ENCODE measurements around the gene TECPR2.

TECPR2 gene, protein sequence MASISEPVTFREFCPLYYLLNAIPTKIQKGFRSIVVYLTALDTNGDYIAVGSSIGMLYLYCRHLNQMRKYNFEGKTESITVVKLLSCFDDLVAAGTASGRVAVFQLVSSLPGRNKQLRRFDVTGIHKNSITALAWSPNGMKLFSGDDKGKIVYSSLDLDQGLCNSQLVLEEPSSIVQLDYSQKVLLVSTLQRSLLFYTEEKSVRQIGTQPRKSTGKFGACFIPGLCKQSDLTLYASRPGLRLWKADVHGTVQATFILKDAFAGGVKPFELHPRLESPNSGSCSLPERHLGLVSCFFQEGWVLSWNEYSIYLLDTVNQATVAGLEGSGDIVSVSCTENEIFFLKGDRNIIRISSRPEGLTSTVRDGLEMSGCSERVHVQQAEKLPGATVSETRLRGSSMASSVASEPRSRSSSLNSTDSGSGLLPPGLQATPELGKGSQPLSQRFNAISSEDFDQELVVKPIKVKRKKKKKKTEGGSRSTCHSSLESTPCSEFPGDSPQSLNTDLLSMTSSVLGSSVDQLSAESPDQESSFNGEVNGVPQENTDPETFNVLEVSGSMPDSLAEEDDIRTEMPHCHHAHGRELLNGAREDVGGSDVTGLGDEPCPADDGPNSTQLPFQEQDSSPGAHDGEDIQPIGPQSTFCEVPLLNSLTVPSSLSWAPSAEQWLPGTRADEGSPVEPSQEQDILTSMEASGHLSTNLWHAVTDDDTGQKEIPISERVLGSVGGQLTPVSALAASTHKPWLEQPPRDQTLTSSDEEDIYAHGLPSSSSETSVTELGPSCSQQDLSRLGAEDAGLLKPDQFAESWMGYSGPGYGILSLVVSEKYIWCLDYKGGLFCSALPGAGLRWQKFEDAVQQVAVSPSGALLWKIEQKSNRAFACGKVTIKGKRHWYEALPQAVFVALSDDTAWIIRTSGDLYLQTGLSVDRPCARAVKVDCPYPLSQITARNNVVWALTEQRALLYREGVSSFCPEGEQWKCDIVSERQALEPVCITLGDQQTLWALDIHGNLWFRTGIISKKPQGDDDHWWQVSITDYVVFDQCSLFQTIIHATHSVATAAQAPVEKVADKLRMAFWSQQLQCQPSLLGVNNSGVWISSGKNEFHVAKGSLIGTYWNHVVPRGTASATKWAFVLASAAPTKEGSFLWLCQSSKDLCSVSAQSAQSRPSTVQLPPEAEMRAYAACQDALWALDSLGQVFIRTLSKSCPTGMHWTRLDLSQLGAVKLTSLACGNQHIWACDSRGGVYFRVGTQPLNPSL (N-terminal part only)

DNA sequence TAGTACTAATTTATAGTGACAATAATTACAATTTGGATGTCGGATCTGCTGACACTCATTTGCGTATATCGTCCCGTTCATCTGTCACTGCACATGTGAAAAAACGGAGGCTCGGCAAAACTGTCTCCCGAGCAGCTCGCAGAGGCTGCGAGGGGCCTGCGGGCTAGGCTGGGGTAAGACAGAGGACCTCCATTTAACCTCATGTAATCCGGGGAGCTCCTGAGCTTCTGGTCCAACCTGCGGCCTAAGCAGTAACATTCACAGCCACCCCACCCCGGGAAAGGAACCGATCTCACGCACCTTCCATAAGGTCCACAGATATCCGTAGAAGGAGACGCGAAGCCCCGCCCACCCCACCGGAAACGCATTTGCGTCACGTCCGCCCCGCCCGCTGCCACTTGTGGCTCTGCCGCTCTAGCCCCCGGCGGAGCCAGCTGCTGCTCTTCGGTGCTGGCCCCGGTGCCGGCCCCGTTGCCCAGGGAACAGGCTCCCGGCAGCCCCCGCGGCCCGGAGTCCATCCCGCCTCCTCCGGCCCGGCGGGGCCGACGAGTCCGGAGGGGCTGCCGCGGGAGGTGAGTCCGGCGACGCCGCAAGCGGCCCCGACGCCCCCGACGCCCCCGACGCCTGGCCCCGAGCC lies at the start of gene TECPR2, which contains the start of gene CINP:
TSS of gene TECPR2 (plus strand) at position 397 of the 637 bp plus-strand sequence. CDS start 13,781 bp downstream, outside the sequence.
TSS of gene CINP (minus strand) at position 346 of the 637 bp plus-strand sequence. CDS start at position 307, 39 bp downstream.
- peak within 1 kb of the TSS; percentile 91 for H3K4me3 ChIP-seq (ENCODE audit: low read depth, low read length)
- TF ChIP-seq, protein P1, sequence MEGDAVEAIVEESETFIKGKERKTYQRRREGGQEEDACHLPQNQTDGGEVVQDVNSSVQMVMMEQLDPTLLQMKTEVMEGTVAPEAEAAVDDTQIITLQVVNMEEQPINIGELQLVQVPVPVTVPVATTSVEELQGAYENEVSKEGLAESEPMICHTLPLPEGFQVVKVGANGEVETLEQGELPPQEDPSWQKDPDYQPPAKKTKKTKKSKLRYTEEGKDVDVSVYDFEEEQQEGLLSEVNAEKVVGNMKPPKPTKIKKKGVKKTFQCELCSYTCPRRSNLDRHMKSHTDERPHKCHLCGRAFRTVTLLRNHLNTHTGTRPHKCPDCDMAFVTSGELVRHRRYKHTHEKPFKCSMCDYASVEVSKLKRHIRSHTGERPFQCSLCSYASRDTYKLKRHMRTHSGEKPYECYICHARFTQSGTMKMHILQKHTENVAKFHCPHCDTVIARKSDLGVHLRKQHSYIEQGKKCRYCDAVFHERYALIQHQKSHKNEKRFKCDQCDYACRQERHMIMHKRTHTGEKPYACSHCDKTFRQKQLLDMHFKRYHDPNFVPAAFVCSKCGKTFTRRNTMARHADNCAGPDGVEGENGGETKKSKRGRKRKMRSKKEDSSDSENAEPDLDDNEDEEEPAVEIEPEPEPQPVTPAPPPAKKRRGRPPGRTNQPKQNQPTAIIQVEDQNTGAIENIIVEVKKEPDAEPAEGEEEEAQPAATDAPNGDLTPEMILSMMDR (IDR thresholded peaks at IDR 0.05; ENCODE audit: low read depth, low read length) = no peak

DNA sequence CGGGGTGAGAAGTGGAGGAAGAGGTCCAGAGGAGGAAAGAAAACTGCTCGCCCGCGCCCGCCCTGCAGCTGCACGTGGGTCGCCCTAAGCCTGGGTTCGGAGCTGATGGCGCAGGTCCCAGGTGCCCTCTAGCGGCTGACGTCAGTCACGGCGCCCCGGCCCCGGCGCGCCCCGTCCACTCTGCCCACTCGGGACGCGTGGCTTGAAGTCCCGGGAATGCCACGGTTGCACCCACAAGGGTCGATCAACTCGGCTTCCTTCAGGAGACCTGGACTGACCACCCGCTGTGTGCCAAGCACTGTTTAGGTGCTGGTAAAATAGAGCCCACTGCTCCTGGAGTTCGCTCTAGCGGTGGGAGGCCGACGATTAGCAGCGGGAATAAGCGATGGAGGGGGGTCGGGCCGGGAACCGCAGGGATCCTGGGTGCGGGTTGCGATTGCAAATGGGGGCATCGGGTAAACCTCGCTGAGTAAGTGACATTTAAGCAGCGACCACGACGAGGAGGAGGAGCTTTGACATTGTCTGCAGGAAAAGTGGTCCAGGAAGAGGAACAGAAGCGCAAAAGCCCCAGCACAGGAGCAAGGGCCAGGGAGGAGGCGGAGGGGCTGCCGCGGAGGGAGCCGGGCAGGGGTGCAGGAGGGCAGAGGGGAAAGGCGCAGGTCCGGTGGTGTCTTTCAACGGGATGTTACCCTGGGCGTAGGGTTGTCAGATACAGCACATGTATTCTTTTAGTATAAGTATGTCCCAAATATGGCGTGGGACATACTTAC lies 48.3 kb upstream of the TECPR2 start:
- peak overlapping the region; percentile 44 for H3K4me3 ChIP-seq (ENCODE audit: low read depth, low read length)
- TF ChIP-seq, protein P1 (IDR thresholded peaks at IDR 0.05; ENCODE audit: low read depth, low read length) = peak; percentile 72

DNA sequence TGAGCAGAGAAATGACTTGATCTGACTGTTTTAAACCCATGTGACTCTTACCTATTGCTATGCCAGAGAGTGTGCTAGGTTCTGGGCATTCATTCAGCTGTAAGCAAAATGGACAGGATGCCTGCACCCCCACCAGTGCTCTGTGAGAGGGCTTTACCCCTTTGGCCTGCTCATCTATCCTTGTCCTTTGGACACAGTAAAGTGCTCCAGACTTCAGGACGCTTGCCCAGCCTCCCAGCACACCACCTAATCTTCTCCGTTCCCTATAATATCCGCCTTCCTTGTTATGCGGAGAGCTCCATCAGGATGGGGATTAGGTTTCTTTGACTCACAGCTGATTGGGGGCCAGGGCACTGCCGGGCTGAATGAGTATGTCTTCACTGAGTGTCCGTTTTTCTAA lies 47.6 kb upstream of the TECPR2 start:
- TF ChIP-seq, protein P1 (IDR thresholded peaks at IDR 0.05; ENCODE audit: low read depth, low read length) = no peak
- no peak overlapping the region for H3K4me3 ChIP-seq (ENCODE audit: low read depth, low read length)

DNA sequence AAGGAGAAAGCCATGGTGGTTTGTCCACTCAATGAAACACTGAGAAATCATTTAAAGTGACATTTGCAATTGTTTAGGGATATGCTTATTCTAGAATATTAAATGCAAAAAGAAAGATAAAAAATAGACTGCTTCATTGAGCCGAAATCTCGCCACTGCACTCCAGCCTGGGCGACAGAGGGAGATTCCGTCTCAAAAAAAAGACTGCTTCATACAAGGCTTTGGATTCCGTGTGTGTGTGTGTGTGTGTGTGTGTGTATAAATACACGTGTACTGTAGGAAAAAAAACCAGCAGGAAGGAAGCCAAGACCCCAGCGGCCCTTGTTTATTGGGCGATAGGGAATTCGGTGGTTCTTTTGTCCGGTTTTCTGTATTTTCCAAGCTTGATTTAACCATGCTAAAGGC lies 46.4 kb upstream of the TECPR2 start:
- H3K4me3 ChIP-seq (ENCODE audit: low read depth, low read length) = peak overlapping the region; percentile 57
- TF ChIP-seq, protein P1 (IDR thresholded peaks at IDR 0.05; ENCODE audit: low read depth, low read length) = no peak

DNA sequence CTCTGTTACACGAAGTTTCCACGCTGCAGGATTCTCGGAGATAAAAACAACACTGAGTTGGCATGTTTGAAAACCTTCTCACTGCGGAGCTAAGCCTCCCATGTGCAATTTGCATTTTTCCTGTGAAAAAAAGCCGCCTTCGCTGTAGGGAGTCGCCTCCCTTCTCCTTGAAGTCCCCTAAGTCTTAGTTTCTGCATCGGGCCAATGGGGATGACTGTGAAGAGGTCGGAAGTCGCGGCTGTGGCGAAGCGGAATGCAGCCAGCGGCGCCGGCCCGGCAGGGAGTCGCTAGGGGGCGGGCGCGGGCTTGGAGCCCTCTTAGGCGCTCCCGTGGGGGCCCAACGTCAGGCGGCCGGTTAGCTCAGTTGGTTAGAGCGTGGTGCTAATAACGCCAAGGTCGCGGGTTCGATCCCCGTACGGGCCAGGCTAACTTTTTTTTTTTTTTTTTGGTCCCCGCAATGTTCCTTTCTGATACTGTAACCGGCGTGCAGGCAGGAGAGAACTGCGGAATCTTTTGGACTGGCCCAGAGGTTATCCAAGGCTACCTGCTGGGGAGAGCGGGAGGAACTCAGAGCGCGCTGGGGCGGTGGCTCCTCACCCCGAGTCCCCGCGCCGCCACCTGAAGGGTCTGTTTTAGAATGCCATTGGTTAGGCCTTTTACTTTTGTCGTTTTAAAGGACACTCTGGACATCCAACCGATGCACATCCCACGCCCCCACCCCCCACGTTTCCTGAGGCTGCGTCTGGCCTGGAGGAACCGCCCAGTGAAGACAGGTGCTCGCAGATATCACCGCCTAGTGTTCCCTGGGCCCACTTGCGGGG lies 45.8 kb upstream of the TECPR2 start:
- TF ChIP-seq, protein P1 (IDR thresholded peaks at IDR 0.05; ENCODE audit: low read depth, low read length) = peak; percentile 68
- H3K4me3 ChIP-seq (ENCODE audit: low read depth, low read length) = peak overlapping the region; percentile 60
